NOMO-1 treated with DMSO at 0.1 percent for 48 hours (cell line): ENCODE measurements around the gene ZC3H8.
"Not testable (repeated sequence)": the region's sequence is repeated elsewhere in the genome, so short reads cannot be mapped to it uniquely, and the experiment has no call there.

Experiments
- DNase-seq: peaks from one replicate; lab custom pipeline; 2025; ENCODE audit not compliant: unreplicated experiment; lab: John Stamatoyannopoulos, UW

ZC3H8 gene

DNA sequence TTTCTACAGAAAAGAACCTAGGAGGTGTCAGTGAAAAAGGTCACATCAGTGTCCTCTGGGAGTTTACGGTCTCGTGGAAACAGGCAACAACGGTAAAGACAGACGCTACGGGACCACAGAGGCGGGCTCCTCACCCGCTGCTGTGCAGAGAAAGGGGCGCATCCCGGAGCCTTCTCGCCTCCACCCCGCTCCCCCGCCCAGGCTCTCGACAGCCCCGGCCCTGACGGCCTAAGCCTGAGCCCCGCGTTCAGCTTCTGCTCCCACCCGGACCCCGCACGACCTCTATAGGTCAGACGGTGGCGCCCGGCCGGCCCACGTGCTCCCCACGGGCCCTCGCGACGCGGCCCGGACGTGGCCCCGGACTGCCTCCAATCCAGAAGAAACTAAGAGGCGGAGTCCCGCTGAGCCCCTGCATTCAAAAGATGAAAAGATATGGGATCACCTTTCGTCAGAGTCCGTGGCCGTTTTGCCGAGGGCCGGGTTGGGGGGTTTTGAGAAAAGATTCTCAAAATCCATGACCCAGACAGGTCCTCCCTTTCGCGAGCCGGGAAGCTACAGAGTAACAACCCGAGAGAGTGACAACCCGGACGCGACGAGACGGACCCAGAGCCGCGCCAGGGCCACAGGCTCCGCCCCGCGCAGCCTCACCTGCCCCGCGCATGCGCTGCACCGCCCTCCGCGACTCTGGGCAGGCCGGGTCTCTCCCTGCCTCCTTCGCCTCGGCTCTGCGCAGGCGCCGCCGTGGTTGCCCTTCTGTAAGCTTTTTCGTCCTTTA lies at the start of gene ZC3H8:
TSS of gene ZC3H8 (minus strand) at position 577 of the 775 bp plus-strand sequence. CDS start at position 516, 61 bp downstream.
- DNase-seq: peak; percentile 89

DNA sequence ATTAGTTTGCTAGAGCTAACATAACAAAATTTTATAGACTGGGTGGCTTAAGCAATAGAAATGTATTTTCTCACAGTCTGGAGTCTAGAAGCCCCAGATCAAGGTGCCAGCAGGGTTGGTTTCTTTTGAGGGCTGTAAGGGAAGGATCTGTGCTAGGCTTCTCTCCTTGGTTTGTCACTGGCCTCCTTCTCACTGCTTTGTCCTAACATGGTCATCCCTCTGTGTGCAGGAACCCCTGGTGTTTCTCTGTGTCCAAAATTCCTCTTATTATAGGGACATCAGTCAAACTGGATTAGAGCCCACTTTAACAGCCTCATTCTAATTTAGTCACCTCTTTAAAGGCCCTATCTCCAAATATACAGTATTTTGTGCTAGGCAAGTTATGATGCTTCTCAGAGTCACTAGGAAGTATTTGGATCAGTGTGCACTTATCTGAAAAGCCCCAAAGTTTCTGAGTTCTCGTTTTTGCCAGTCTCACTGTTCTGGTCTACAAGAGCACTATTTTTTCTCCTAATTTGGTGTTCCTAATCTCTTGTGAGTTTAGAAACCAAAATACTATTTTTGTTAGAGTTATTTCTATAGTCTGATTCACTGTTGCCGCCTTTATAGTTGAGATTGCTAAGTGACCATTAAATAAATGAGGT lies 49.6 kb upstream of the ZC3H8 start:
- no peak for DNase-seq

DNA sequence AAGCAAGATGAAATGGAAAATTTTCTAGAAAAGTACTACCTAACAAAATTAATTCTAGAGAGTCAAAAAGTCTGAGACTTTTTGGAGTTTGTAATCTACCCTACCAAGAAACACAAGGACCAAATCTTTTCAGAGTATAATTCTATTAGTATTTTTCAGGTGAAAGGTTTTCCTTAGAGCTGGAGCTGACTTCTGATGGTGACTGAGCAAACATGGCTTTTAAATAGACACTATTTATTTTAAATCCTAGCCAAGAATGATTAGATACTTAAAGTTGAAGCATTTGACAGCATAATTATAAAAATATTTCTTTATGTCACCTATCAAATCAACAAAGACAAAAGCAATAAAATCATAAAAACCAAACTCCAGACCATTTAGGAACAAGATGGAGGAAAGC lies 47.1 kb upstream of the ZC3H8 start:
- DNase-seq: no peak

DNA sequence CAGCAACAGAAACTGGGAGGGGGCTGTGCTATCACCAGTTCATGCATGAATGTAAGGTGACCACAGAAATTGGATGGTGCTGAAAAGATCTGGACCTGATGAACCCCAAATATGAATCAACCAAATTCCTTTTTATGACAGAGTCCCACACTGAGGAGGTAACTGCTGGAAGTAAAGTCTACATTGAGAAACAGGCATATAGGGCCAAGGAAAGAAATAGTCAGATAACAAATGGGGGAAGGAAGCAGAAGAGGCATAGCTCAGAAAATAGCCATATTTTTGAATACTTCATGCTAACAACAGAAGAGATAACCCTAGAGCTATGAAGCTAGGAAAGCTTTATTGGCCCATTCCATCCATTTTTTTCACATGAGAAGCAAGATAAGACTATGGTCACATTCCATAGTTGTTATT lies 46.3 kb upstream of the ZC3H8 start:
- DNase-seq: no peak

DNA sequence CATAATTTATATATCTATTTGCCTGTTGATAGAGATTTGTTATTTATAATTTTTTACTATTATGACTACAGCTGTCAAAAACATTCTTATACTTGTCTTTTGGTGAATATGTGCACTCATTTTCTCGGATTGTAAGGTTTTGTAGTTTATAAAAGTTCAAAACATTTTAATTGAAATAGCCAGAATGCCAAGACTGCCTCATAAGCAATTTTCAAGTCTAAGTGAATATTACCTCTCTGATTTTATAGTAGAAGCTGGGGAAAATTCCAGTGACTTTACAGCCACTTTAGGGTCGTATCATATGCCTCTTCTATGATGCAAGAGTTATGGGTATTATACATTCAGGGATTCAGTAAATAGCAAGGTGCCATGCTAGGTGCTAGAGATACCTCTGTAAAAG lies 41.6 kb upstream of the ZC3H8 start:
- no peak for DNase-seq

DNA sequence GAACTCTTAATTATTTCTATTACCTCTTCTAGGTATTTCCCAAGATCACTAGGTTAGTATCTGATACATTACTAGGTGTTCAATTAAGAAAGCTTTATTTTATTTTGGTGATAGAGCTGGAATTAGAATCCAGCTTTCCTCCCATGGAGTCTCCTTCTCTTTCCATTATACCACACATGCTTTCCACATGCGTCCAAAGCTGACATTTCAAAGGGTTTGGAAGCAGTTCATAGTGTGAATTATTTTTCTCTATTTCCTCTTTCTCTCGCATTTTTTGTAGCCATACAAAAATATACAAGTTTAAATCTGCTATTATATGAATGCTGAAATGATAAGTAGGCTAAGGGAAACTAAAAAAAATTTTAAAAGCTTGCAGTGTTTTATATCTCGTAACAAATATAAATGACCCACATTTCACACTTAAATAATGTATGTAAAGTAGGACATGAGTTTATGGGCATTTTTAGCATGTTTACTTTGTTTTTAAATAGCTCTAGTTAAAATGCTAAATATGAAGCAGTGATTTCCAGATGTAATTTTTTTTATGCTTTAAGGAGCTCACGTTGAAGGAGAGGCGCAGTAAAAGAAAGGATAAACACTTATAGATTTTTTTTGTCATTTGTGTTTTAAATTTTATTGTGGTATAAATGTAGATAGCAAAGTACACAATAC lies 40.7 kb upstream of the ZC3H8 start:
- DNase-seq: no peak

DNA sequence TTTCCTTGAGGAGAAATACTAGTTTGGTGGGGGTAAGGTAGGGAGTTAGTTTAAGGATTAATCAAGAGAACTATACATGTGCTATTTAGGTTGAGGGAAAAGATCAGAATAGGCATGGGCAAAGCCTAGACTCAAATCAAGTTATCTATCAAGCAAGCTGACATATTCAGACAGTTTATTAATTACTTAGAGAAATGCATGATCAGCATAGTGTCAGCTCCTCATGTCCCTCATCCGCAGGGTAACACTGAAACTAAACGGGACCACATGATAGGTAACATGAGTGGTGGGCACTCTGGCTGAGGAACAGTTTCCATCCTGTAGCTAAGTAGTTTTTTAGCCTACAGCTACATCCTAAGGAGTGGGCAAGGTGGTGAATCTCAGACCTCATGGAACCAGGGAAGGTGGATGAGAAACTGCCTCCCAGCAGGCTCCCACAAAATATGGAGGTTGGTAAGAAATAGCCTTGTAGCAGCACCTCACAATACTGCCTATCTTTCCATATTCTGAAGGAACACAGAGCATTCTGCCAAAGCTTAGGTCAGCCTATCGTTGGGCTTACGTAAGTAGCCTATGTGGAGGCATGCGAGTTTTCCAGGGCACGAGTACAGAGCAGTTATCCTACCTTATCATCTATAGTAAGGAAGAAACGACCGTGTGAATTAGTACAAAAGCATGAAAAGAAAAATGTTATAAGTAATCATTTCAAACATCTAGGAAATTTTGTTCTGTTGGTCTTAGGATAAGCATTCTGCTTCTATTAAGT lies 39.0 kb upstream of the ZC3H8 start:
- no peak for DNase-seq

DNA sequence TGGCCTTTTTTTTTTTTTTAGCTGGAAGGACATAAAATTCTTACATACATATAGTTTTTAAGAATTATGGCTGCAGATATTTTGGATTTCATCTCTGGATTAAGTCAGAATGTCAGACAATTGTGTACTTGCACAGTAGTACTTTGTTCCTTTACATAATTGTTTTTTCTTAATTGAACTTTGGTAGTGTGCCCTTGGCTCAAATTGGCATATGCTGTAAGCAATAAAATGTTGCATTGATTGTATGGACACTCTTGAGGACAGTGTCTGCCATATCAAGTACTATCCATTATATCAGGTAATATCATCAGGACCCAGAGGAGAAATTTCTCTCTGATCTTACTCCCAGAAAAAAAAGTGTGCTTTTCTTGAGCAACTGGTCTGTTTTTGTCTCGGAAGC lies 35.8 kb upstream of the ZC3H8 start:
- no peak for DNase-seq

DNA sequence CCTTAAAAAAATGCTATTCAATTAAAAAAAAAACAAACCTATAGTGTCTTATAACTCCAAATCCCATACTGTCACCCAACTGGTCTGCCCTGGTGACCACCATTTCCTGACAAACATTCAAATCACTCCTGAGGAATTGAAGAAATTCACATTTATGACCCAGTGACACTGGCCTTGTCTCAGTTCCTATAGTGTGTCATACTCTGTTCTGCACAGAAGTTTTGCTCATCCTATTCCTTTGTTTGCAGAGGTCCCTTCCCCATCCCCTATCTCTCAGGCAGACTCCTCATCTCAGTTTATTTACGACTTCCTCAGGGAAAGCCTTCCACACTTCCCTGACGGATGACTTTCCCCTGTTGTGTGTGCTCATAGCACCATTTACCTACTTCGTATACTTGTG lies 35.2 kb upstream of the ZC3H8 start:
- DNase-seq: no peak

DNA sequence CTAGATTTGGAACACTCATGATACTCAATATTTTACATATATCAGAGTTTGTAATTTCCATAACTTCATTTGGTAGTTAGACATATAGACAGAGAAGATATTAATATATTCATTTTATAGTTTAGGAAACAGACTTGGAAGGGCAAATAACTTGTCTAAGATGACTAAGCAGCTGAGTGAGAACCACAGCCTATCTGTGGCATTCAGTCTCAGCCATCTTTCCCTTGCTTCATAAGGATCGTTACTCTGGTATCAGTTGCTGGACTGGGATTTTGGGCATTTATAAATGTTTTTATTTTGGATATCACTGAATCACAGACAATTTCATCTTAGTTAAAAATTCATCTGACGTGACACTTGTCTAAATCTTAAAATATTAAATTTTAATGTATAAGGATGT lies 28.7 kb upstream of the ZC3H8 start:
- not testable (repeated sequence) for DNase-seq

DNA sequence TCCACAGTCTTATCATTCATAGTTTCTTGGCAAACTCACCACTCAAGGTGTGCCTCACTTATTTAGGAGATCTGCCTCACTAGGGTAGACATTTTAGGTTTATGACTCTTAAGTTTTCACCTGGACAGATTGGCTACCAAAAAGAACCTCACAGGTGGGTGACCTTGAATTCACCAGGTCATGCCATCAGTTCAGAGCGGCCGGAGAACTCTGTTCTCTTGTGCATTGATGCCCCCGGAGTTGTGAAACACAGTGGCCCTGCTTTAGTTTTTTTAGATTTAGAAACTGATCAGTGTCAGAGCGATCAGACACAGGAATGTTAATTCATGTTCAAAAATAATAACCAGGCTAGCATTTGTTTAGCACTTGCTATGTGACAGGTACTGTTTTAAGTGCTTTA lies 27.2 kb upstream of the ZC3H8 start:
- not testable (repeated sequence) for DNase-seq

DNA sequence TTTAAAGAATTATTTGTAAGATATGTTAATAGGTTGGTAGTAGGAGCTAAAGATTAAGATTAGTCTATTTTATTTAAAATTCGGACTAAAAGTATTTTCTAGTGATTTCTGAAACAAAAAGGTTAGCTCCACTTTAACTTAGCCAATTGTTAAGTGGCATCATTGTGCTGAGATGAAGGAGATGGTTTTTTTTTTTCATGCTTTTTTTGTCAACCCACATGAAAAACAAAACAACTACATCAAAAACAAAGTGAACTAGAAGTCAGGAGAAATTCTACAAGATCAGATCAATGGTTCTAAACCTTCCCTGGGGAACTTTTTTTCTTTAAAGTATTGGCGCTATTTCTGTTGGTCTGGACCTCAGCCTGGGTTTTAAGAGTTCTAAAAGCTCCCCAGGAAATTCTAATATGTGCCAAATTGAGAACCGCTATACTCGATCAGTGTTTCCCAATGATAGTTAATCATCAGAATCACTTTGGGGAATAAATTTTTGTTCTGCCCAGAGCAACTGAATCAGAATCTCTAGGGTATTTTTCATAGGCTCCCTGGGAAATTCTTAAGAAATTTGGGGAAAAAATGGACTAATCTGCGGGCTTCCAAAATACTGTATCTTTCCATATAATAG lies 22.9 kb upstream of the ZC3H8 start:
- no peak for DNase-seq

DNA sequence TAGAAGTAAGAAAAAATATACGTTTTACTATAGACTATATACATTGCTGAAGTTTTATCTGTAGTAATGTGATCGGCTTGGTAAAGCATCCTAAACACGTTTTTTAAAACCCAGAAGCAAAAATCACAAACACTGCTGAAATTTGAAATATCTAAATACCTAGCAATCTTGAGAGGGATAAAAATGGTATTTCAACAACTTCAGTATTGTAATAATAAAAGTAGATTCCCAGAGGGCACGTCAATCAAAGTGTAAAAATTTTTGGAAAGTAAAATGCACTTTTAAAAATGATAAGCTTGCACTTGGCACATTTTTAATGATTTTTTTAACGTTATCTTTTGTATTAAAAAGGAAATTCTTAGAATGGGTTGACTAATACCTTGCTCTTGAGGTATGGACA lies 22.1 kb upstream of the ZC3H8 start:
- no peak for DNase-seq

DNA sequence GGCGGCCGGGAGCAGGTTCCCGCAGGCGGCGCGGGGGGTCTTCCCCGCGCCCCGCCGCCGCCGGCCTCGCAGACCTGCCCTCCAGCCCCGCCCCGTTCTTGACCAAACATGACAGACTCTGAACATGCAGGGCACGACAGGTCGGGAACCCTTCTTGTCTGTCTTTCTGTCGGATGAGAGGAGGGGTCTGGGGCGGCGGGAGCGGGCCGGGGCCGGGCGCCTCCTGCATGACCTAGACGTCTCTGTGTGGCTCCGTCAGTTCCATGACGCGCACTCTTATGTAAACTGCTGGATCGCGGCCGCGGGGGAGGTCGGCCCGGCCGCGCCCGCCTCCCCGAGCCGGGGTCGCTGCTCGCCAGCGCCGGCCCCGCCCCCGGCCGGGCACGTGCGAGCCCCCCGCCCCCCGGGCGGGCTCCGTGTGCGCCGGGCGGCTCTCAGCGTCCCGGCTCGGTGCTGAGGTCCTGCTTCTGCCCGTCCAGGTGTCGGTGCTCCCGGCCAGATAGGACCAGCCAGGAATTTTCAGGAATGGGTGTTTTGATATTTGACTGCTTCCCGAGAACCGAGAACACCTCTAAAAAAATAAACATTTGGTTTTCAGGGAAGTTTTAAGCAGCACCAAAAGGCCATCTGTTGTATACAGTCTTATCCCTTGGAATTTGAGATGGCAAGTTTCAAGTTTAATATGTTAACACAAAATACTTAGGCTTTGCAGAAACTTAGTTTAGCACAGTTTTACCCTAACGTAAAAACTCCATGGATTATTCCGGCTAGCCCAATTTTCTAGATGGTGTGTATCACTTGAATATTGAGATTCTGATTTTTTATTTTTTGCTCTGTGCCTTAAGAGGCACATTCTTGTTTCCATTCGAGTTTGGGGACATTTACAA lies 21.3 kb upstream of the ZC3H8 start:
- peak; percentile 72 for DNase-seq

DNA sequence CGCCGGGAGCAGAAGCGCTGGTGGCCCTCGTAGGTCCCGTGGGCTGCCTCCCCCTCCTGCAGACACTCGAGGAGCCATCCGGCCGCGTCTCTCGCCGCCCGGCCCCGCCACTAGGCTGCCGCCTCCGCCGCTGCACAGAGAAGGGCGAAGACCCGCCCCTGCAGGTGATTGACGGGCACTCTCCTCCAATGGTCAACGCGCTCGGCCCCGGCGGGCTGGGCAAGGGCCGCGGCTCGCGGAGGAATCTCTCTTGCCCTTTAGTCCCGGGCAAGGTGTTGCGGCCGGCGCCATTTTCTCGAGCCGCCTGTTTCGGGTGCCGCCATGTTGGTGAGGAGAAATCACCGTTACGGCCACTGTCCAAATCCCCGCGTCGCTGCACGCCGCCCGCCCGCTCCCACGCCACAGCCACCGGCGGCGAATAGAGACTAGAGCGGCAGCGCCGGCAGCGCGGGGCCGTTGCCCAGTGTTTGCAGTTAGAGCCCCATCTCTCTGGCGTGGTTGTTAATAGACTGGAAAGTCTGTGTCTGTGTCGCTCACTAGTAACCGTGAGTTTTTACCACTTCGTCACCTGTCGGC lies 20.6 kb upstream of the ZC3H8 start, which contains the start of gene ZC3H6:
TSS of gene ZC3H6 (plus strand) at position 287 of the 576 bp plus-strand sequence. CDS start 398 bp downstream, outside the sequence.
- peak; percentile 96 for DNase-seq

DNA sequence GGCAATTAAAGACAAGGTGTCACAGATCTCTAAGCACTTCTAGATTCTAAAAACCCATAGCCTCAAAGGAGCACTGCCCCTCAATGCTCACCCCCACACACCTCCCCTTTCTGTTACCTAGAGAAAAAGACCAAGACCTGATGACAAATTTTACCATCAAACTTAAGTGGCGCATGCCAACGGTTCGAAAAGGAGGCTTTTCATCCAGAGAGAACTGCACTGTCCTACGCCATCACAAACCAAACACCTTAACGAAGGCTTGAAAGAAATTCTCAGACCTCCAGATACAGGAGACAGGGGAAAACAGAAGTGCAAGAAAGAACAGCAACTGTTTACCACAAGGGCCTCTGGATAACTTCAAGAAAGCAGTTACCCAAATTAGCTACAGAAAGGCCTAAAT lies 18.5 kb upstream of the ZC3H8 start:
- no peak for DNase-seq

DNA sequence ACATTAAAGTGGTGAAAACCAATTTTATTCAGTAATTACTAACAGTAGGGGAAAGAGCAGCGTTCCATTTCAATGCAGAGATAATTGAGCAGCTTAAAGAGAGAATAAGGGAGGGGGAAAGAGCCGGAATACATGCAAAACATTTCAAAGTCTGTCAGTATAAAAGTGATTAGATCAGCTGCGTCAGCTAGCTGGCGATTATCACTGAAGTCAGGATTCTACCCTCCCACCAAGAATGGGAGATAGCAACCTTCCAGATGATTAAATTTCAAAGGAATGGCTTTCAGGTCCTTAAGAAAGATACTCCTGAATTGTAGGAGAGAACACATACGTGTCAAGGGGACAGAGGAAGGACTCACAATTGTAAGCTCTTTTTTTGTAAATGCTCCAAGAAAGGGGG lies 17.8 kb upstream of the ZC3H8 start:
- DNase-seq: no peak

DNA sequence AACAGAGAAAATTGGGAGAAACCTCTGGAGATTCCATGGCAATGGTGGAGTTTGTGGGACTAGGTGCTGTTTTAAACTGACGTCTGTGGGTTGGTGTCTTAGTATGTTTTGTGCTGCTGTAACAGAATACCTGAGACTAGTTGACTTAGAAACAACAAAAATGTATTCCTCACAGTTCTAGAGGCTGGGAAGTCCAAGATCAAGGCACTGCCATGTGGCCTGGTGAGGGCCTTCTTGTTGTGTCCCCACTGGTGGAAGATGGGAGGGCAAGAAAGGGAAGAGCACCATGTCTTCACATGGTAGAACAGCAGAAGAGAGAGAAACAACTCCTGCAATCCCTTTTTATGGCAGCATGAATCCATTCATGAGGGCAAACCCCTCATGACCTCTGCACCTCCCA lies 13.7 kb upstream of the ZC3H8 start:
- no peak for DNase-seq

DNA sequence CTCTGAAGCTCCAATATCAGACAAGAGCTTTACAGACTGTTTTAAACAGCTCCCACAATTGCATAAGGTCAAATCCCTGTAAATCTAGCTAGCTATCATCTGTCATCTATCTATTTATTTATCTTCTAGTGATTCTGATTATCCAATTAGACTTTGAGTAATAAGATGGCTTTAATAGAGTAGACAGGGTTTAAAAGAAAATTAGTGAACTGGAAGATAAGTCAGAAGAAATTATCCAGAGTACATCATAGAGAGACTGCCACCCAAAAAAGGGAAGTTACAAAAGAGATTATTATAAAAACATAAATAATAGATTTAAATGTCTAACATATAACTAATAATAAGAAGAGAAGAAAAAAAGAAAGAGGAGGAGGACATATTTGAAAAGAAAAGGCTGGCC lies 8.0 kb upstream of the ZC3H8 start:
- DNase-seq: no peak

DNA sequence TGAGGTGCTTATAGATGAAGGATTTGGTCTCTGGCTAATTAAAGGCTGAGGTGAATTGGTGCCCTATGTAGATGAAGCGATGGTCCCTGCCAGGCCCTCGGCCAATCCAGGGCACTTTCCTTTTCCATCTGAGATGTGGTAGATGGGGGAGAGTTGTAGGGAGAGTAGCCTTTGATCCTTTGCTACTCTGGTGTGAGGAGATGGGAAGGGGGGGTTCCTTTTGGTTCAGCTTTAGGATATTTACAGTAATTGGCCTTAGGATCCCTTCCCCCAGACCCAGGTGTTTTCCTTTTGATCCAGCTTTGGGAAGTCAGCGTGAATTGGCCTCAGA lies 5.4 kb upstream of the ZC3H8 start:
- DNase-seq: no peak
